Uterus (tissue), 2 donors: ENCODE measurements around the gene OCLN.

Experiments
- CTCF ChIP-seq, 4 experiments: fragments of 200-600 bp in 2 of 4; fragments of 450-650 bp in 2 of 4; sonication (generic) in 2 of 4; IDR thresholded peaks; one replicate each; pipeline ENCODE4 v1.5.1; 2016 to 2019; ENCODE audit warnings: antibody characterized with exemption in 4 of 4, mild to moderate bottlenecking in 2 of 4, moderate library complexity in 1 of 4
- POLR2A ChIP-seq, 2 donors: fragments of 450-650 bp; IDR thresholded peaks; one replicate each; pipeline ENCODE4 v1.6.1; 2016; ENCODE audit warnings: antibody characterized with exemption in 2 of 2, mild to moderate bottlenecking in 1 of 2, moderate library complexity in 1 of 2

GRCh38 chr5:69493396-69494133 lies 975 bp downstream of the OCLN start:
- TF ChIP-seq CTCF (IDR thresholded peaks at IDR 0.05) = no peak
- no peak for TF ChIP-seq POLR2A (IDR thresholded peaks at IDR 0.05)
